ENCODE data around the gene OCA2.
"Not testable (repeated sequence)": the region's sequence is repeated elsewhere in the genome, so short reads cannot be mapped to it uniquely, and the experiment has no call there.

- not testable (repeated sequence) for TF ChIP-seq CTCF (optimal IDR thresholded peaks at IDR 0.05 in 1 of 3, IDR thresholded peaks at IDR 0.05 in 1 of 3, conservative IDR thresholded peaks at IDR 0.05 in 1 of 3; ENCODE audit: extremely low read depth in 1 of 3, insufficient read depth in 2 of 3, low read length in 3 of 3); EZH2 (IDR thresholded peaks at IDR 0.05; ENCODE audit: low read length)
Observed at GRCh38 chr15:28137408-28138039, 38.4 kb upstream of the OCA2 start.
